GF-D8 (cell line): ENCODE measurements around the gene GNAL.
"Not testable (repeated sequence)": the region's sequence is repeated elsewhere in the genome, so short reads cannot be mapped to it uniquely, and the experiment has no call there.

Experiments
- DNase-seq: peaks from one replicate; lab custom pipeline; 2025; lab: John Stamatoyannopoulos, UW

The GNAL gene

GRCh38 chr18:11874676-11875075, 185.6 kb downstream of the GNAL start:
- DNase-seq, result no peak

GRCh38 chr18:11877497-11878135, 188.6 kb downstream of the GNAL start:
- no peak for DNase-seq

- DNase-seq, result no peak
Observed at GRCh38 chr18:11880586-11881304, 191.7 kb downstream of the GNAL start.

- no peak for DNase-seq
Observed at GRCh38 chr18:11882636-11883035, 193.6 kb downstream of the GNAL start.

- peak; percentile 77 for DNase-seq
Observed at GRCh38 chr18:11883153-11883552, 194.1 kb downstream of the GNAL start.

GRCh38 chr18:11884396-11885030, 195.4 kb downstream of the GNAL start:
- no peak for DNase-seq

GRCh38 chr18:11885278-11885947, 196.3 kb downstream of the GNAL start:
- DNase-seq, result no peak

GRCh38 chr18:11886577-11887110, 197.6 kb downstream of the GNAL start:
- DNase-seq, result no peak

- DNase-seq, result no peak
Observed at GRCh38 chr18:11887328-11888128, 198.5 kb downstream of the GNAL start.

- no peak for DNase-seq
Observed at GRCh38 chr18:11888726-11889125, 199.7 kb downstream of the GNAL start.

GRCh38 chr18:11889284-11889683, 200.2 kb downstream of the GNAL start:
- DNase-seq, result no peak

- no peak for DNase-seq
Observed at GRCh38 chr18:11891737-11892136, 202.7 kb downstream of the GNAL start.

- DNase-seq, result not testable (repeated sequence)
Observed at GRCh38 chr18:11892438-11892837, 203.4 kb downstream of the GNAL start.

- DNase-seq, result no peak
Observed at GRCh38 chr18:11897781-11898180, 208.7 kb downstream of the GNAL start.

GRCh38 chr18:11899063-11899462, 210.0 kb downstream of the GNAL start:
- peak; percentile 46 for DNase-seq

GRCh38 chr18:11901826-11902438, 212.9 kb downstream of the GNAL start:
- DNase-seq, result no peak

GRCh38 chr18:11902522-11903292, 213.6 kb downstream of the GNAL start:
- no peak for DNase-seq

- no peak for DNase-seq
Observed at GRCh38 chr18:11905613-11906012, 216.5 kb downstream of the GNAL start.

- no peak for DNase-seq
Observed at GRCh38 chr18:11906176-11906575, 217.1 kb downstream of the GNAL start.
